NCI-H1105 (cell line): Measurements from ENCODE around the gene DGCR8.

Experiments used
- DNase-seq: peaks from one replicate; lab custom pipeline; 2025; lab: John Stamatoyannopoulos, UW

DGCR8 gene

GRCh38 chr22:20089977-20090729, 10.1 kb downstream of the DGCR8 start:
- no peak for DNase-seq

DNA sequence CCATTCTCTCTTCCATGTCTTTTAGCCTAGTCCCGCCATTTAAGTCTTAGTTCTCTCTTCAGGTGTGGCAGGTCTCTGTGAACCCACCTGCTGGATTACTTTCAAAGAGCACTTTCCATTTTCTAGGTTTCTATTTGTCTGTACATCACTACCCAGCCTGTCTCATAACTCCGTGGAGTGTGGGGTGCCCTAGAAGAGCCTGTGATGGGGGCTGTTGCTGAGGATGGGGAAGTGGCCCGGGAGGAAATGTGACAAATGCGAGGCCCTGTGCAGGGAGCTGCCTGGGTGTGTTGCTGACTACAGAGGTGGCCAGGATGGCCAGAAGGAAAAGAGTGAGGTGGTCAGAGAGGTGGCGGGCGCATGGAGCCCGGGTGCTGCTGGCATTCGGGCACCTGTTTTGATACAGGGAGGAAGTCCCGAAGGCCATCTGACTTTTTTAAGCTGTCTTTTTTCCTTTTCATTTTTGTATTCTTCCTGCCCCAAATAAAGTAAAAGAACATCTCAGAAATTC, 10.7 kb downstream of the DGCR8 start:
- DNase-seq: no peak

GRCh38 chr22:20091690-20092476, 11.8 kb downstream of the DGCR8 start:
- no peak for DNase-seq

DNA sequence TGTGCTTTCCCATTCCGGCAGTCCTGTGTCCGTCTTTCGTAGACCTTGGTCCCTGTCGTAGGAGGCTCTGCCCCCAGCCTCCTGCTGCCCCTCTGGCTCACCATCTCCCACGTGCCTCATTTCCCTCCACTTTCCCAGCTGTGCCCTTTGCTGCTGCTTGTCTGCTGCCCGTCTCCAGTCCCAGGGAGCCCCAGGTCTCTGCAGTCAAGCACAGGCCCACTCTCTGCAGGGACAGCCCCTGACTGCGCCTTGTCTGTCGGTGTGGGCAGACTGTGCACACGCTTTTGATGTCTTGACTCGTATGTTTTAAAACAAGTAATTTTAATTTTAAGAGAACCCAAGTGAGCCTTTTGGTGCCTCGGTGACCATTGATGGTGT, 12.4 kb downstream of the DGCR8 start:
- no peak for DNase-seq

- DNase-seq: no peak
Observed at GRCh38 chr22:20093418-20094196, 13.6 kb downstream of the DGCR8 start.

GRCh38 chr22:20094197-20094807, 14.3 kb downstream of the DGCR8 start:
- DNase-seq: no peak

DNA sequence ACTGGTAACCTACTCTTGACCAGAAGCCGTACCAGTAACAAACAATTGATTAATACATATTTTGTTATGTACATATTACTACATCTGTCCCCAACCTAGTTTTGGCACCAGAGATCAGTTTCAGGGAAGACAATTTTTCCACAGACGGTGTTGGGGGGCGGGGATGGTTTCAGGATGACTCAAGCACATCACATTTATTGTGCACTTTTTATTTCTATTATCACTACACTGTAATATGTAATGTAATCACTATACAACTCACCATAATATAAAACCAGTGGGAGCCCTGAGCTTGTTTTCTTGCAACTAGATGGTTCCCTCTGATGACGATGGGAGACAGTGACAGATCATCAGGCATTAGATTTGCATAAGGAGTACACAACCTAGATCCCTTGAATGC, 15.5 kb downstream of the DGCR8 start:
- no peak for DNase-seq

- no peak for DNase-seq
Observed at GRCh38 chr22:20096574-20097420, 16.8 kb downstream of the DGCR8 start.

- no peak for DNase-seq
Observed at GRCh38 chr22:20099099-20099711, 19.2 kb downstream of the DGCR8 start.

DNA sequence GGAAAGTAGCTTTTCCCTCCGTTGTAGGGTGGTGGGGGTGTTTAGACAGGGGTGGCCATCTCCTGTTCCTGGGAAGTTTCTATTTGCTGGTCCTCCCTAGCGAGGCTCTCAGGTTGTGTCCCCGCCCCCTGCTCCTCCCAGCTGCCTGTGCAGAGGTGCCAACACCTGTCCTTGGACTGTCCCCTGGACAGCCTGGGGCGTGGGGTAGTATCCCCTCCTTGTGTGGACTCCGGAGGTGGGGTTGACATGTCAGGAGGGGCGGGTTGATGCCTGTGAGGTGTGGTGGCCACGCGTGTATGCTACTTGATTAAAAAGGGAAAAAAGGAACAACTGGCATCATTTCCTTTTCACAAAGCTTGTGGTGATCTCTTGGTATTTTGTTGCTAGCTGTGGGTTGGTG, 21.6 kb downstream of the DGCR8 start:
- DNase-seq: no peak

GRCh38 chr22:20102203-20102780, 22.3 kb downstream of the DGCR8 start:
- no peak for DNase-seq

GRCh38 chr22:20105456-20106204, 25.6 kb downstream of the DGCR8 start:
- DNase-seq: no peak

GRCh38 chr22:20106205-20106848, 26.3 kb downstream of the DGCR8 start:
- DNase-seq: no peak

GRCh38 chr22:20106849-20107237, 26.8 kb downstream of the DGCR8 start:
- no peak for DNase-seq

DNA sequence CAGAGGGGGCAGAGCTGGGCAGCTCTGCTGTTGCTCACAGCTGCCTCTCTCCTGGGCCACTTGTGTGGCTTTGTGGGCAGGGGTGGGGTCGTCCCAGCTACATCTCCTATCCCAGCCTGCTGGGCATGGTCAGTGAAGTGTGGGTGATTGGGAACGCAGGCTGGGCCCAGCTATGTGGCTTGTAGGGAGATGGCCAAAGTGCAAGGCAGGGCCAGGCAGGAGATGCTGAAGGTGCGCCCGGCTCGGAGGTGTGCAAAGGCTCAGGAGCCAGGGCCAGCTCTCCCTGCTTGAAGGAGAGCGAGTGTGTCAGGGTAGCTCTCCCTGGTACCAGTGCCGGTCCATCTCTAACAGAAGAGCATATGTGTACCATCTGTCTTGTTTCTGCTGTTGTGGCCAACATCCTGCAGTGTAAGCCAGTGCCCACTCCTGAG, 27.4 kb downstream of the DGCR8 start:
- no peak for DNase-seq

DNA sequence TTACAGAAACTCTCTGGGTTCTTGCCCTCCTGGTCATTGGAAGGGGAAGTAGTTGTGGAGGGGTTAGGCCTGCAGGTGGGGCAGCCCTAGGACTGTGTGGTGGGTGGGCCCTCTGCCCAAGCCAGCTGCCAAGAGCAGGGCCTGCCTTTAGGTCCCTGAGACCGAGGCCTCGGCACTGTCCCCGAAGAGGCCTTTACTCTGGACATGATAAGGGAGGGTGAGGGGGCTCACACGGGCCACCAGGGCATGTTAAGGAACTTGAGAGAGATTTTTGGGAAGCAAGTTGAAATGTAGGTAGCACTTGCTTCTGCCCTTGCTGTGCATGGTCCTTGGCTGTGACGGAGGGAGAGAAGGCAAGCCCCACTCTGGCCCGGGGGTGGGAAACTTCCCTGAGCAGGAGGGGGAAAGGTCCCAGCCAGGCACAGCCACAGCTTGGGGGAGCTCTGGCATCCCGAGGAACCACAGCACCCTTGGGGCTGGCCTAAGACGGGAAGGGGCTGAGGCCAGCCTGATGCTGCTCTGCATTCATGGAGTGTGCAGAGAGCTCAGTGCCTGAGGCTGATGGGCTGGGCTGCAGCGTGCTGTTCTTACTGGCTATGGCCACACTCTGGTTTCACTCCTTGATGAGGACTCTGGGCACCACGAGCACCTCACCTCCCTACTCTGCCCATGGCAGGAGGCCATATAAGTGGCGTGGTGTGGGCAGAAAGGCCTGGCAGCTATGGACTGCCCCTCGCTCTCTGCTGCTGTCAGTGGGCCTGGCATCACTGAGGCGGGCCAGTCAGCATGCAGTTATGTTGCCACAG, 28.1 kb downstream of the DGCR8 start:
- no peak for DNase-seq

- DNase-seq: no peak
Observed at GRCh38 chr22:20108757-20109230, 28.8 kb downstream of the DGCR8 start.
